ENCODE data around the gene MECP2. TPM values are rescaled to one million over a fixed set of nuclear protein-coding genes. Genes with fewer than 3 reads are reported as not detected.

The MECP2 gene
- total RNA-seq, 2 donors from 2014 or later, result 57.0 to 113 TPM

GRCh38 chrX:154017766-154018517, 79.6 kb downstream of the MECP2 start:
- Histone ChIP-seq H3K27me3 (replicated peaks; ENCODE audit: insufficient read depth) (no peaks in the 10 kb centered on the region), H3K4me3 (peak overlapping the region; percentile 74), H3K4me1 (ENCODE audit: control insufficient read depth in 1 of 2, low read depth in 2 of 2) (peaks cover 0 to 18% of the 10 kb centered on the region in 2 donors), H3K9me3 (no peaks in the 10 kb centered on the region), H3K27ac (no peak overlapping the region), H3K36me3 (no peaks in the 10 kb centered on the region)
- TF ChIP-seq, protein P1, sequence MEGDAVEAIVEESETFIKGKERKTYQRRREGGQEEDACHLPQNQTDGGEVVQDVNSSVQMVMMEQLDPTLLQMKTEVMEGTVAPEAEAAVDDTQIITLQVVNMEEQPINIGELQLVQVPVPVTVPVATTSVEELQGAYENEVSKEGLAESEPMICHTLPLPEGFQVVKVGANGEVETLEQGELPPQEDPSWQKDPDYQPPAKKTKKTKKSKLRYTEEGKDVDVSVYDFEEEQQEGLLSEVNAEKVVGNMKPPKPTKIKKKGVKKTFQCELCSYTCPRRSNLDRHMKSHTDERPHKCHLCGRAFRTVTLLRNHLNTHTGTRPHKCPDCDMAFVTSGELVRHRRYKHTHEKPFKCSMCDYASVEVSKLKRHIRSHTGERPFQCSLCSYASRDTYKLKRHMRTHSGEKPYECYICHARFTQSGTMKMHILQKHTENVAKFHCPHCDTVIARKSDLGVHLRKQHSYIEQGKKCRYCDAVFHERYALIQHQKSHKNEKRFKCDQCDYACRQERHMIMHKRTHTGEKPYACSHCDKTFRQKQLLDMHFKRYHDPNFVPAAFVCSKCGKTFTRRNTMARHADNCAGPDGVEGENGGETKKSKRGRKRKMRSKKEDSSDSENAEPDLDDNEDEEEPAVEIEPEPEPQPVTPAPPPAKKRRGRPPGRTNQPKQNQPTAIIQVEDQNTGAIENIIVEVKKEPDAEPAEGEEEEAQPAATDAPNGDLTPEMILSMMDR (IDR thresholded peaks at IDR 0.05), result no peak
- ATAC-seq (ENCODE audit: insufficient number of reproducible peaks, low FRiP score, low read depth) (no peak), DNase-seq (ENCODE audit: low spot score) (no peak)

GRCh38 chrX:154016366-154017076, 81.0 kb downstream of the MECP2 start:
- Histone ChIP-seq H3K4me3 (no peak overlapping the region), H3K27me3 (replicated peaks; ENCODE audit: insufficient read depth) (no peaks in the 10 kb centered on the region), H3K36me3 (no peaks in the 10 kb centered on the region), H3K9me3 (no peaks in the 10 kb centered on the region), H3K27ac (no peak overlapping the region), H3K4me1 (ENCODE audit: control insufficient read depth in 1 of 2, low read depth in 2 of 2) (peaks cover 0 to 18% of the 10 kb centered on the region in 2 donors)
- TF ChIP-seq, protein P1 (IDR thresholded peaks at IDR 0.05), result no peak
- no peak for DNase-seq (ENCODE audit: low spot score)
- no peak for ATAC-seq (ENCODE audit: insufficient number of reproducible peaks, low FRiP score, low read depth)

DNA sequence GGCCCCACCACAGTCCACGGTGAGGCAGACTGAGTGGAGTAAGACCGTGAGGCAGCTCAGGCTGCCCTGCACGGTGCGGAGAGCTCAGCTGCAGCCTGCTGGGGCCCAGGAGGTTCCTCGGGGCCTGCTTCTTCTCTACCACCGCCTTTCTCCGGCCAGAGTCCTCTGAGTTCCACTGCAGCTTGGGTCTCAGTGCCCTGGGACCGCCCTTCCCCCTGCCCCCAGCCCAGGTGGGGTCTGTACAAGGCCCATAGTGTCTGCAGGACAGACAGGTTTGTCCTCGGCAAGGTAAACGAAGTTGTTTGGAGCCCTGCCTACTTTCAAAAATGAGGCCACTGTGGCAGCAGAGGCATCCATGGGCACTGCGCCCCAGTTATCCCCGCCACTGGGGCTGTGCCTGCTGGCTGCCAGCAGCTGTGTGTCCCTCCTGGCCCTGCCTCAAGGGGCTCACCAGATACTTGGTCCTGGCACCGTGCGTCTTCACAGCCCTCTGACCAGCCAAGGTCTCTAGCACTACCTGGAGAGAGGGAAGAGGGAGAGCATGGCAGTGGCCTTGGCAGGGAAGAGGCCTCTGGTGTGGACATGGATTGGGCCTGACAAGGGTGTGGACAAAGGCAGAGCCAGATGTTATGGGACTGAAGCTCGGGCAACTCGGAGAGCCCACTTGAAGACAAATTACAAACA, 81.8 kb downstream of the MECP2 start:
- H3K4me3 ChIP-seq, result no peak overlapping the region
- no peak for ATAC-seq (ENCODE audit: insufficient number of reproducible peaks, low FRiP score, low read depth)
- H3K4me1 ChIP-seq (ENCODE audit: control insufficient read depth in 1 of 2, low read depth in 2 of 2), result peaks cover 0 to 10% of the 10 kb centered on the region in 2 donors
- DNase-seq (ENCODE audit: low spot score), result no peak
- TF ChIP-seq, protein P1 (IDR thresholded peaks at IDR 0.05), result no peak
- H3K36me3 ChIP-seq, result no peaks in the 10 kb centered on the region
- H3K27ac ChIP-seq, result no peak overlapping the region
- H3K27me3 ChIP-seq (replicated peaks; ENCODE audit: insufficient read depth), result no peaks in the 10 kb centered on the region
- H3K9me3 ChIP-seq, result no peaks in the 10 kb centered on the region

- peaks cover 0 to 5% of the 10 kb centered on the region in 2 donors for H3K4me1 ChIP-seq (ENCODE audit: control insufficient read depth in 1 of 2, low read depth in 2 of 2)
- H3K27me3 ChIP-seq (replicated peaks; ENCODE audit: insufficient read depth), result no peaks in the 10 kb centered on the region
- H3K27ac ChIP-seq, result no peak overlapping the region
- H3K9me3 ChIP-seq, result no peaks in the 10 kb centered on the region
- no peaks in the 10 kb centered on the region for H3K36me3 ChIP-seq
- no peak overlapping the region for H3K4me3 ChIP-seq
- TF ChIP-seq, protein P1 (IDR thresholded peaks at IDR 0.05), result no peak
- DNase-seq (ENCODE audit: low spot score) (no peak), ATAC-seq (ENCODE audit: insufficient number of reproducible peaks, low FRiP score, low read depth) (no peak)
Observed at GRCh38 chrX:154014429-154015380, 82.8 kb downstream of the MECP2 start.
